ENCODE measurements around the gene TM7SF2.

DNA sequence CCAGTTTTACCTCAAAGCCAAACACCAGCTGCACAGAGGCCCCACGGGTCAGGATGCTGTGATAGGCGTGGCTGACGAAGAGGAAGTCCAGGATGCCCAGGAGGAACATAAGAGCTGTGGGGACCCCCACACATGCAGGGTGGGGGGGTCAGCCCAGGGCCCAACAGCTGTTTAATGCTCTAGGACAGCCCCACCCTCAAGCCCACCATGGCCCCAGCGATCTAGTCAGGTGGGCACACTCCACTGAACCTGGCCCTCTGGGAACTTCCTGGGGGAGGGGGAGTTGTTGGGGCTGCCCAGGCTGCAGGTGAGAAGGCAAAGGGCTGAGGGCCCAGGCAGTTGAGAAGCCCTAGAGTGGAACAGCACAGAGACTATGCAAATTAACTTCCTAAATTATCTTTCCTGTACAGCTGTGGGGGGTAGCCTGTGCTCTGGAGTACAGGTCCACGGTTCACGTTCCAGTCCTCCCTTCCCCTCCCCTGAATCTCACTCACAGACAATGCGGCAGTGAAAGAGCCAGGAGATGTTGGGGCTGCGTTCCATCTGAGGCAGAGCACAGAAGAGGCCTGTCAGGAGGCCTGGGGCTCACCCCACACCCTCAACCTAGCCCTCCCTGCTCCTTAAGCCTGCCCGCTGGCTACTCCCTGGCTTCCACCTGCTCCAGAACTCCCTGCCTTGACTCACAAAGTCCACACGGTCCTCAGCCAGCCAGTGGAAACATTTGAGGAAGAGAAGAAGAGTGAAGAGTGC lies 20.7 kb downstream of the TM7SF2 start:
- no peak for TF ChIP-seq EZH2phosphoT487 (IDR thresholded peaks at IDR 0.05; ENCODE audit: borderline replicate concordance)
- TF ChIP-seq, protein P1, sequence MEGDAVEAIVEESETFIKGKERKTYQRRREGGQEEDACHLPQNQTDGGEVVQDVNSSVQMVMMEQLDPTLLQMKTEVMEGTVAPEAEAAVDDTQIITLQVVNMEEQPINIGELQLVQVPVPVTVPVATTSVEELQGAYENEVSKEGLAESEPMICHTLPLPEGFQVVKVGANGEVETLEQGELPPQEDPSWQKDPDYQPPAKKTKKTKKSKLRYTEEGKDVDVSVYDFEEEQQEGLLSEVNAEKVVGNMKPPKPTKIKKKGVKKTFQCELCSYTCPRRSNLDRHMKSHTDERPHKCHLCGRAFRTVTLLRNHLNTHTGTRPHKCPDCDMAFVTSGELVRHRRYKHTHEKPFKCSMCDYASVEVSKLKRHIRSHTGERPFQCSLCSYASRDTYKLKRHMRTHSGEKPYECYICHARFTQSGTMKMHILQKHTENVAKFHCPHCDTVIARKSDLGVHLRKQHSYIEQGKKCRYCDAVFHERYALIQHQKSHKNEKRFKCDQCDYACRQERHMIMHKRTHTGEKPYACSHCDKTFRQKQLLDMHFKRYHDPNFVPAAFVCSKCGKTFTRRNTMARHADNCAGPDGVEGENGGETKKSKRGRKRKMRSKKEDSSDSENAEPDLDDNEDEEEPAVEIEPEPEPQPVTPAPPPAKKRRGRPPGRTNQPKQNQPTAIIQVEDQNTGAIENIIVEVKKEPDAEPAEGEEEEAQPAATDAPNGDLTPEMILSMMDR (conservative IDR thresholded peaks at IDR 0.05; ENCODE audit: low read length): no peak
